ENCODE results near the gene TULP4.

- no peak for TF ChIP-seq YY1 (tag by site-specific recombination; IDR thresholded peaks at IDR 0.05)
- TF ChIP-seq, protein P1, sequence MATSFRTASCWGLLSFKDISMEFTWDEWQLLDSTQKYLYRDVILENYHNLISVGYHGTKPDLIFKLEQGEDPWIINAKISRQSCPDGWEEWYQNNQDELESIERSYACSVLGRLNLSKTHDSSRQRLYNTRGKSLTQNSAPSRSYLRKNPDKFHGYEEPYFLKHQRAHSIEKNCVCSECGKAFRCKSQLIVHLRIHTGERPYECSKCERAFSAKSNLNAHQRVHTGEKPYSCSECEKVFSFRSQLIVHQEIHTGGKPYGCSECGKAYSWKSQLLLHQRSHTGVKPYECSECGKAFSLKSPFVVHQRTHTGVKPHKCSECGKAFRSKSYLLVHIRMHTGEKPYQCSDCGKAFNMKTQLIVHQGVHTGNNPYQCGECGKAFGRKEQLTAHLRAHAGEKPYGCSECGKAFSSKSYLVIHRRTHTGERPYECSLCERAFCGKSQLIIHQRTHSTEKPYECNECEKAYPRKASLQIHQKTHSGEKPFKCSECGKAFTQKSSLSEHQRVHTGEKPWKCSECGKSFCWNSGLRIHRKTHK (tag by site-specific recombination; IDR thresholded peaks at IDR 0.05) = no peak
- TF ChIP-seq CTCF (tag by site-specific recombination; IDR thresholded peaks at IDR 0.05) = no peak
- no peak for TF ChIP-seq KLF16 (tag by site-specific recombination; IDR thresholded peaks at IDR 0.05)
- no peak for TF ChIP-seq ZNF214 (tag by site-specific recombination; IDR thresholded peaks at IDR 0.05; ENCODE audit: borderline replicate concordance)
- TF ChIP-seq TCF7L2 (IDR thresholded peaks at IDR 0.05; ENCODE audit: borderline replicate concordance, low read depth, low read length) = no peak
- no peak for TF ChIP-seq ZBTB7A (tag by site-specific recombination; IDR thresholded peaks at IDR 0.05; ENCODE audit: low read depth)
- TF ChIP-seq ZBTB20 (tag by site-specific recombination; IDR thresholded peaks at IDR 0.05) = no peak
- no peak for TF ChIP-seq HOXD13 (CRISPR knock-in tag; IDR thresholded peaks at IDR 0.05; ENCODE audit: borderline replicate concordance)
- no peak for TF ChIP-seq BCL11A (tag by site-specific recombination; IDR thresholded peaks at IDR 0.05; ENCODE audit: low read depth)
- TF ChIP-seq, protein P2, sequence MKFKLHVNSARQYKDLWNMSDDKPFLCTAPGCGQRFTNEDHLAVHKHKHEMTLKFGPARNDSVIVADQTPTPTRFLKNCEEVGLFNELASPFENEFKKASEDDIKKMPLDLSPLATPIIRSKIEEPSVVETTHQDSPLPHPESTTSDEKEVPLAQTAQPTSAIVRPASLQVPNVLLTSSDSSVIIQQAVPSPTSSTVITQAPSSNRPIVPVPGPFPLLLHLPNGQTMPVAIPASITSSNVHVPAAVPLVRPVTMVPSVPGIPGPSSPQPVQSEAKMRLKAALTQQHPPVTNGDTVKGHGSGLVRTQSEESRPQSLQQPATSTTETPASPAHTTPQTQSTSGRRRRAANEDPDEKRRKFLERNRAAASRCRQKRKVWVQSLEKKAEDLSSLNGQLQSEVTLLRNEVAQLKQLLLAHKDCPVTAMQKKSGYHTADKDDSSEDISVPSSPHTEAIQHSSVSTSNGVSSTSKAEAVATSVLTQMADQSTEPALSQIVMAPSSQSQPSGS (tag by site-specific recombination; IDR thresholded peaks at IDR 0.05; ENCODE audit: low read depth) = no peak
- no peak for TF ChIP-seq ZNF768 (tag by site-specific recombination; IDR thresholded peaks at IDR 0.05)
- TF ChIP-seq, protein P3, sequence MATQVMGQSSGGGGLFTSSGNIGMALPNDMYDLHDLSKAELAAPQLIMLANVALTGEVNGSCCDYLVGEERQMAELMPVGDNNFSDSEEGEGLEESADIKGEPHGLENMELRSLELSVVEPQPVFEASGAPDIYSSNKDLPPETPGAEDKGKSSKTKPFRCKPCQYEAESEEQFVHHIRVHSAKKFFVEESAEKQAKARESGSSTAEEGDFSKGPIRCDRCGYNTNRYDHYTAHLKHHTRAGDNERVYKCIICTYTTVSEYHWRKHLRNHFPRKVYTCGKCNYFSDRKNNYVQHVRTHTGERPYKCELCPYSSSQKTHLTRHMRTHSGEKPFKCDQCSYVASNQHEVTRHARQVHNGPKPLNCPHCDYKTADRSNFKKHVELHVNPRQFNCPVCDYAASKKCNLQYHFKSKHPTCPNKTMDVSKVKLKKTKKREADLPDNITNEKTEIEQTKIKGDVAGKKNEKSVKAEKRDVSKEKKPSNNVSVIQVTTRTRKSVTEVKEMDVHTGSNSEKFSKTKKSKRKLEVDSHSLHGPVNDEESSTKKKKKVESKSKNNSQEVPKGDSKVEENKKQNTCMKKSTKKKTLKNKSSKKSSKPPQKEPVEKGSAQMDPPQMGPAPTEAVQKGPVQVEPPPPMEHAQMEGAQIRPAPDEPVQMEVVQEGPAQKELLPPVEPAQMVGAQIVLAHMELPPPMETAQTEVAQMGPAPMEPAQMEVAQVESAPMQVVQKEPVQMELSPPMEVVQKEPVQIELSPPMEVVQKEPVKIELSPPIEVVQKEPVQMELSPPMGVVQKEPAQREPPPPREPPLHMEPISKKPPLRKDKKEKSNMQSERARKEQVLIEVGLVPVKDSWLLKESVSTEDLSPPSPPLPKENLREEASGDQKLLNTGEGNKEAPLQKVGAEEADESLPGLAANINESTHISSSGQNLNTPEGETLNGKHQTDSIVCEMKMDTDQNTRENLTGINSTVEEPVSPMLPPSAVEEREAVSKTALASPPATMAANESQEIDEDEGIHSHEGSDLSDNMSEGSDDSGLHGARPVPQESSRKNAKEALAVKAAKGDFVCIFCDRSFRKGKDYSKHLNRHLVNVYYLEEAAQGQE (tag by site-specific recombination; IDR thresholded peaks at IDR 0.05) = no peak
Observed at GRCh38 chr6:158485431-158485830, 173.2 kb downstream of the TULP4 start.

Measured in HEK293 (cell line).